Tibial nerve (tissue), 4 donors: ENCODE data around the gene OPCML. TPM values are rescaled to one million over a fixed set of nuclear protein-coding genes. Genes with fewer than 3 reads are reported as not detected.

Experiments
- DNase-seq, 2 donors: peaks; one replicate each; pipeline ENCODE4 v3.0.0-alpha.2; 2019; ENCODE audit warnings: low spot score in 2 of 2
- H3K27ac ChIP-seq, 4 donors: fragments of 200-600 bp; sonication (generic) in 3 of 4; one replicate each; pipeline ENCODE4 v1.5.1; 2017 to 2019; ENCODE audit warnings: mild to moderate bottlenecking in 1 of 4
- H3K27me3 ChIP-seq, 2 donors: fragments of 200-600 bp; sonication (generic) in 1 of 2; one replicate each; pipeline versions ENCODE4 v1.5.1 to v1.6.0; 2017 to 2019
- H3K36me3 ChIP-seq, 3 donors: fragments of 200-600 bp; sonication (generic); one replicate each; pipeline ENCODE4 v1.5.1; 2018 to 2019
- H3K4me1 ChIP-seq, 4 donors: fragments of 200-600 bp; sonication (generic) in 3 of 4; one replicate each; pipeline ENCODE4 v1.5.1; 2017 to 2019
- H3K4me3 ChIP-seq, 4 donors: fragments of 200-600 bp; sonication (generic) in 3 of 4; one replicate each; pipeline ENCODE4 v1.5.1; 2017 to 2019; ENCODE audit warnings: mild to moderate bottlenecking in 1 of 4, moderate library complexity in 1 of 4
- H3K9me3 ChIP-seq, 4 donors: fragments of 200-600 bp; sonication (generic) in 3 of 4; one replicate each; pipeline ENCODE4 v1.5.1; 2017 to 2019
- CTCF ChIP-seq, 5 experiments: fragments of 200-600 bp in 3 of 5; fragments of 450-650 bp in 2 of 5; sonication (generic) in 3 of 5; IDR thresholded peaks; one replicate each; pipeline ENCODE4 v1.5.1; 2016 to 2019; ENCODE audit warnings: antibody characterized with exemption in 5 of 5, mild to moderate bottlenecking in 3 of 5, moderate library complexity in 2 of 5
- EP300 ChIP-seq, 2 donors: sonication (generic); formaldehyde crosslinking; IDR thresholded peaks; one replicate each; pipeline ENCODE4 v1.6.1; 2017; ENCODE audit warnings: antibody characterized with exemption in 2 of 2, mild to moderate bottlenecking in 1 of 2
- POLR2A ChIP-seq, 2 donors: fragments of 450-650 bp; IDR thresholded peaks; one replicate each; pipeline ENCODE4 v1.6.1; 2017; ENCODE audit warnings: antibody characterized with exemption in 2 of 2, mild to moderate bottlenecking in 2 of 2, moderate library complexity in 2 of 2
- WGBS, 2 donors: methylation state at CpG; one replicate each; pipeline ENCODE4 v1.1.5; 2018; 5-methylcytosine and 5-hydroxymethylcytosine counted together
- total RNA-seq, 4 donors: library from RNA; depleted of rRNA; stranded (reverse); fragments of >200 nt; gene quantifications; one replicate each; pipeline ENCODE4 v1.1.0, GENCODE V29; 2016

Gene OPCML
- total RNA-seq, 4 donors from 2014 or later: 1.0 to 10.8 (median 1.9) TPM

- Histone ChIP-seq H3K27ac (no peak overlapping the region), H3K4me3 (no peak overlapping the region), H3K27me3 (no peaks in the 10 kb centered on the region), H3K9me3 (peaks cover 0 to 5% (median 0%) of the 10 kb centered on the region in 4 donors), H3K4me1 (no peaks in the 10 kb centered on the region), H3K36me3 (no peaks in the 10 kb centered on the region)
- 89 to 94% methylated on average over 3 of the region's 3 CpGs for WGBS, 2 donors
- DNase-seq: no peak
- TF ChIP-seq POLR2A (IDR thresholded peaks at IDR 0.05) (no peak), EP300 (IDR thresholded peaks at IDR 0.05) (no peak), CTCF (IDR thresholded peaks at IDR 0.05) (no peak)
Observed at GRCh38 chr11:132555617-132556016, 976.7 kb downstream of the OPCML start.

- no peaks in the 10 kb centered on the region for H3K36me3 ChIP-seq
- H3K27ac ChIP-seq: no peak overlapping the region
- no peaks in the 10 kb centered on the region for H3K4me1 ChIP-seq
- no peak overlapping the region for H3K4me3 ChIP-seq
- 93 to 96% methylated on average over 5 of the region's 5 CpGs for WGBS, 2 donors
- H3K27me3 ChIP-seq: no peaks in the 10 kb centered on the region
- TF ChIP-seq EP300 (IDR thresholded peaks at IDR 0.05) (no peak), POLR2A (IDR thresholded peaks at IDR 0.05) (no peak), CTCF (IDR thresholded peaks at IDR 0.05) (no peak)
- peaks cover 0 to 5% (median 0%) of the 10 kb centered on the region in 4 donors for H3K9me3 ChIP-seq
- no peak for DNase-seq
Observed at GRCh38 chr11:132551016-132551415, 981.3 kb downstream of the OPCML start.

GRCh38 chr11:132549561-132549960, 982.7 kb downstream of the OPCML start:
- no peak overlapping the region for H3K27ac ChIP-seq
- H3K9me3 ChIP-seq: peaks cover 0 to 5% (median 0%) of the 10 kb centered on the region in 4 donors
- TF ChIP-seq EP300 (IDR thresholded peaks at IDR 0.05) (no peak), POLR2A (IDR thresholded peaks at IDR 0.05) (no peak), CTCF (IDR thresholded peaks at IDR 0.05) (no peak)
- H3K4me3 ChIP-seq: no peak overlapping the region
- no peaks in the 10 kb centered on the region for H3K4me1 ChIP-seq
- H3K27me3 ChIP-seq: no peaks in the 10 kb centered on the region
- DNase-seq: no peak
- H3K36me3 ChIP-seq: no peaks in the 10 kb centered on the region
- 77 to 91% methylated on average over 6 of the region's 6 CpGs for WGBS, 2 donors

GRCh38 chr11:132549001-132549400, 983.3 kb downstream of the OPCML start:
- Histone ChIP-seq H3K27ac (no peak overlapping the region), H3K27me3 (no peaks in the 10 kb centered on the region), H3K4me3 (no peak overlapping the region), H3K9me3 (peaks cover 0 to 5% (median 0%) of the 10 kb centered on the region in 4 donors), H3K4me1 (no peaks in the 10 kb centered on the region), H3K36me3 (no peaks in the 10 kb centered on the region)
- 84 to 86% methylated on average over 7 of the region's 7 CpGs for WGBS, 2 donors
- TF ChIP-seq EP300 (IDR thresholded peaks at IDR 0.05) (no peak), POLR2A (IDR thresholded peaks at IDR 0.05) (no peak), CTCF (IDR thresholded peaks at IDR 0.05) (no peak)
- no peak for DNase-seq

GRCh38 chr11:132544007-132544406, 988.3 kb downstream of the OPCML start:
- TF ChIP-seq POLR2A (IDR thresholded peaks at IDR 0.05) (no peak), CTCF (IDR thresholded peaks at IDR 0.05) (no peak), EP300 (IDR thresholded peaks at IDR 0.05) (no peak)
- Histone ChIP-seq H3K4me1 (no peaks in the 10 kb centered on the region), H3K36me3 (no peaks in the 10 kb centered on the region), H3K27ac (no peak overlapping the region), H3K9me3 (no peaks in the 10 kb centered on the region), H3K4me3 (no peak overlapping the region), H3K27me3 (no peaks in the 10 kb centered on the region)
- 71 to 76% methylated on average over 5 of the region's 5 CpGs for WGBS, 2 donors
- DNase-seq: no peak
